Esophagus muscularis mucosa (tissue), 4 donors: ENCODE results near the gene TAF7L. TPM values are rescaled to one million over a fixed set of nuclear protein-coding genes. Genes with fewer than 3 reads are reported as not detected.

ENCODE experiments used
- DNase-seq: peaks from one replicate; pipeline ENCODE4 v3.0.0-alpha.2; 2017; ENCODE audit errors: extremely low spot score
- H3K27ac ChIP-seq, 4 donors: fragments of 200-600 bp; sonication (generic); replicated peaks in 1 of 4; 1 replicate in 3 of 4; 2 replicates in 1 of 4; pipeline ENCODE4 v1.5.1; 2016 to 2019; ENCODE audit warnings: mild to moderate bottlenecking in 1 of 4
- H3K27me3 ChIP-seq, 4 donors: fragments of 200-600 bp; sonication (generic); one replicate each; pipeline versions ENCODE4 v1.5.1 to v1.6.0; 2016 to 2019
- H3K36me3 ChIP-seq, 4 donors: fragments of 200-600 bp; sonication (generic); one replicate each; pipeline ENCODE4 v1.5.1; 2016 to 2019
- H3K4me1 ChIP-seq, 4 donors: fragments of 200-600 bp; sonication (generic); one replicate each; pipeline ENCODE4 v1.5.1; 2016 to 2019
- H3K4me3 ChIP-seq, 4 donors: fragments of 200-600 bp; sonication (generic); 1 replicate in 2 of 4; 2 replicates in 2 of 4; pipeline ENCODE4 v1.5.1; 2016 to 2019; ENCODE audit warnings: mild to moderate bottlenecking in 4 of 4, moderate library complexity in 1 of 4
- H3K9me3 ChIP-seq, 4 donors: fragments of 200-600 bp; sonication (generic); 1 replicate in 3 of 4; 2 replicates in 1 of 4; pipeline ENCODE4 v1.5.1; 2016 to 2019
- CTCF ChIP-seq, 3 experiments: fragments of 200-600 bp in 2 of 3; fragments of 450-650 bp in 1 of 3; sonication (generic) in 2 of 3; IDR thresholded peaks; one replicate each; pipeline ENCODE4 v1.5.1; 2017 to 2019; ENCODE audit warnings: antibody characterized with exemption in 3 of 3, mild to moderate bottlenecking in 2 of 3, moderate library complexity in 1 of 3
- EP300 ChIP-seq: sonication (generic); formaldehyde crosslinking; IDR thresholded peaks from one replicate; pipeline ENCODE4 v1.6.1; 2017; ENCODE audit warnings: antibody characterized with exemption
- POLR2A ChIP-seq: fragments of 450-650 bp; IDR thresholded peaks from one replicate; pipeline ENCODE4 v1.6.1; 2017; ENCODE audit warnings: antibody characterized with exemption, moderate library complexity, mild to moderate bottlenecking, low read depth
- POLR2AphosphoS5 ChIP-seq, 2 donors: sonication (generic); formaldehyde crosslinking; IDR thresholded peaks; one replicate each; pipeline ENCODE4 v1.6.1; 2017; ENCODE audit warnings: antibody characterized with exemption in 2 of 2
- WGBS: methylation state at CpG from one replicate; pipeline ENCODE4 v1.1.5; 2018; 5-methylcytosine and 5-hydroxymethylcytosine counted together
- intact Hi-C: fragments of 100-400 bp; cut with DNase I; formaldehyde crosslinking; loops from one replicate; pipeline ENCODE4 v1.15.1; 2023
- total RNA-seq, 4 donors: library from RNA; depleted of rRNA; stranded (reverse); fragments of >200 nt; gene quantifications; one replicate each; pipeline versions ENCODE4 v1.1.0 to v1.2.1, GENCODE V29; 2016

The TAF7L gene
- total RNA-seq, 4 donors from 2014 or later: 0.13 TPM; not detected in 3

GRCh38 chrX:101241531-101241930, 49.6 kb downstream of the TAF7L start:
- intact Hi-C loops: no loop called here
- WGBS: 82% methylated on average over 8 of the region's 9 CpGs
- Histone ChIP-seq H3K27ac (no peak overlapping the region), H3K36me3 (no peaks in the 10 kb centered on the region), H3K4me3 (no peak overlapping the region), H3K27me3 (no peaks in the 10 kb centered on the region), H3K4me1 (no peaks in the 10 kb centered on the region), H3K9me3 (no peaks in the 10 kb centered on the region)
- no peak for DNase-seq
- TF ChIP-seq EP300: no peak

- Histone ChIP-seq H3K9me3 (no peaks in the 10 kb centered on the region), H3K27me3 (no peaks in the 10 kb centered on the region), H3K27ac (no peak overlapping the region), H3K4me3 (no peak overlapping the region), H3K36me3 (no peaks in the 10 kb centered on the region), H3K4me1 (no peaks in the 10 kb centered on the region)
- no peak for DNase-seq
- intact Hi-C loops: no loop called here
- no peak for TF ChIP-seq POLR2A
- TF ChIP-seq CTCF (IDR thresholded peaks at IDR 0.05): no peak
- no peak for TF ChIP-seq EP300
- TF ChIP-seq POLR2AphosphoS5 (IDR thresholded peaks at IDR 0.05): no peak
- WGBS: 68% methylated on average over 2 of the region's 2 CpGs
These were observed 54.1 kb downstream of the TAF7L start for GRCh38 chrX:101237041-101237440.

- Histone ChIP-seq H3K27ac (no peak overlapping the region), H3K36me3 (no peaks in the 10 kb centered on the region), H3K4me3 (no peak overlapping the region), H3K9me3 (no peaks in the 10 kb centered on the region), H3K4me1 (no peaks in the 10 kb centered on the region), H3K27me3 (no peaks in the 10 kb centered on the region)
- WGBS: 82% methylated on average over 5 of the region's 5 CpGs
- TF ChIP-seq POLR2A (no peak), CTCF (IDR thresholded peaks at IDR 0.05) (no peak), POLR2AphosphoS5 (IDR thresholded peaks at IDR 0.05) (no peak), EP300 (no peak)
- no peak for DNase-seq
- intact Hi-C loops: no loop called here
These were observed 58.8 kb downstream of the TAF7L start for GRCh38 chrX:101232316-101232715.

- H3K27ac ChIP-seq: no peak overlapping the region
- H3K9me3 ChIP-seq: no peaks in the 10 kb centered on the region
- no peaks in the 10 kb centered on the region for H3K4me1 ChIP-seq
- no peaks in the 10 kb centered on the region for H3K27me3 ChIP-seq
- WGBS: 79% methylated on average over 1 of the region's 1 CpG
- intact Hi-C loops: no loop called here
- TF ChIP-seq POLR2A (no peak), EP300 (no peak), POLR2AphosphoS5 (IDR thresholded peaks at IDR 0.05) (no peak), CTCF (IDR thresholded peaks at IDR 0.05) (no peak)
- no peaks in the 10 kb centered on the region for H3K36me3 ChIP-seq
- DNase-seq: no peak
- no peak overlapping the region for H3K4me3 ChIP-seq
These were observed 60.1 kb downstream of the TAF7L start for GRCh38 chrX:101231080-101231479.

GRCh38 chrX:101230636-101231035, 60.5 kb downstream of the TAF7L start:
- intact Hi-C loops: no loop called here

More at GRCh38 chrX:101230636-101231035, 60.5 kb downstream of the TAF7L start:
- TF ChIP-seq CTCF (IDR thresholded peaks at IDR 0.05) (no peak), POLR2AphosphoS5 (IDR thresholded peaks at IDR 0.05) (no peak), POLR2A (no peak)
- no peaks in the 10 kb centered on the region for H3K9me3 ChIP-seq
- no peaks in the 10 kb centered on the region for H3K36me3 ChIP-seq
- no peak overlapping the region for H3K4me3 ChIP-seq
- DNase-seq: no peak
- WGBS: 82% methylated on average over 2 of the region's 2 CpGs
- no peaks in the 10 kb centered on the region for H3K4me1 ChIP-seq
- H3K27ac ChIP-seq: no peak overlapping the region
- no peaks in the 10 kb centered on the region for H3K27me3 ChIP-seq
